DND-41 (cell line): ENCODE results near the gene PDIA2.

Experiments used
- ATAC-seq: fragments of 200-7000 bp; cut with Tn5 transposase; 3 replicates; pipeline ENCODE4 v1.9.1; 2021; ENCODE audit warnings: low read depth; ENCODE audit not compliant: insufficient read depth
- DNase-seq: peaks from one replicate; pipeline ENCODE4 v3.0.0-alpha.2; 2020
- H2AFZ ChIP-seq: 2 replicates; pipeline ENCODE4 v1.6.0; 2012; ENCODE audit warnings: low read depth, low read length
- H3K27ac ChIP-seq: 2 replicates; pipeline ENCODE4 v1.5.1; 2012; ENCODE audit warnings: low read length, inconsistent platforms
- H3K27me3 ChIP-seq: fragments of 200-600 bp; sonication (generic); 2 replicates; pipeline ENCODE4 v1.6.0; 2012; ENCODE audit warnings: low read length, mild to moderate bottlenecking, inconsistent platforms; ENCODE audit not compliant: insufficient read depth, poor library complexity
- H3K36me3 ChIP-seq: 2 replicates; pipeline ENCODE4 v1.5.1; 2012; ENCODE audit warnings: low read length, inconsistent platforms; ENCODE audit not compliant: insufficient read depth
- H3K4me1 ChIP-seq: 2 replicates; pipeline ENCODE4 v1.5.1; 2012; ENCODE audit warnings: mild to moderate bottlenecking, low read length; ENCODE audit not compliant: insufficient read depth
- H3K4me2 ChIP-seq: 2 replicates; pipeline ENCODE4 v1.6.0; 2012; ENCODE audit warnings: mild to moderate bottlenecking, moderate library complexity, low read length, inconsistent platforms; ENCODE audit not compliant: insufficient read depth
- H3K4me3 ChIP-seq, 2 experiments: fragments of 200-600 bp in 1 of 2; shearing (Covaris generic) in 1 of 2; 2 replicates each; pipeline ENCODE4 v1.5.1; 2012 to 2016; ENCODE audit warnings: inconsistent platforms in 2 of 2, low read length in 2 of 2, mild to moderate bottlenecking in 2 of 2, low read depth in 1 of 2, moderate library complexity in 1 of 2
- H3K79me2 ChIP-seq: 2 replicates; pipeline ENCODE4 v1.6.0; 2012; ENCODE audit warnings: low read length, inconsistent platforms; ENCODE audit not compliant: insufficient read depth
- H3K9ac ChIP-seq: 2 replicates; pipeline ENCODE4 v1.6.0; 2012; ENCODE audit warnings: low read depth, mild to moderate bottlenecking, inconsistent platforms, low read length, moderate library complexity
- H3K9me3 ChIP-seq: 2 replicates; pipeline ENCODE4 v1.5.1; 2012; ENCODE audit warnings: low read length, moderate library complexity, mild to moderate bottlenecking, inconsistent platforms; ENCODE audit not compliant: insufficient read depth, severe bottlenecking
- H4K20me1 ChIP-seq: 2 replicates; pipeline ENCODE4 v1.6.0; 2012; ENCODE audit warnings: low read length; ENCODE audit not compliant: insufficient read depth
- EZH2 ChIP-seq: IDR thresholded peaks from 3 replicates; pipeline ENCODE4 v1.6.1; 2012; ENCODE audit warnings: borderline replicate concordance, low read depth, mild to moderate bottlenecking, moderate library complexity, low read length, inconsistent platforms; ENCODE audit not compliant: severe bottlenecking
- TF ChIP-seq, protein P1 (sequence below): IDR thresholded peaks from 2 replicates; pipeline ENCODE4 v1.5.1; 2012; ENCODE audit warnings: borderline replicate concordance, low read length, moderate library complexity, mild to moderate bottlenecking; ENCODE audit not compliant: poor library complexity, severe bottlenecking; ENCODE audit errors: extremely low read depth

The PDIA2 gene

DNA sequence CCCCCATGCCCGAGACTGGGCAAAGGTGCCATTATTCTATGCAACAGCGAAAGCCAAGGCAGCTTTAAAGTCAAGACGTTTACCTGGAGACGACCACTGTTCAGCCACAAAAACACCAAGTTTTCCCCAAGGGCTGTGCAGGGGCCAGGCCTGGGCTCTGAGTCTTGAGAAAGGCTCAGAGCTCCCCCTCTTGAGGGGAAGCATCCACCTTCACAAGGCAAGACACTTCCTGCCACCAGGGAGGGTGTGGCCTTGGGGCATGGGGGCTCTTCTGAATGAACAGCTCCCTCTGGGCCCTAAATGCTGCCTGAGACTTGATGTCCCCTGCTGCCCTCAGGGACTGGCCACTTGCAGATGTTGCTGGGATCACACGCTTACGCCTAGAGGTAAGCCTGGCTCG, 26.5 kb downstream of the PDIA2 start:
- Histone ChIP-seq H3K9ac (no peak overlapping the region), H3K4me2 (no peak overlapping the region), H3K4me3 (no peak overlapping the region), H4K20me1 (peaks cover 41% of the 10 kb centered on the region), H3K79me2 (peaks cover 14% of the 10 kb centered on the region; the same call in 1 of the 2 replicates), H3K9me3 (no peaks in the 10 kb centered on the region), H3K27me3 (no peaks in the 10 kb centered on the region), H3K4me1 (no peaks in the 10 kb centered on the region), H3K27ac (no peak overlapping the region), H2AFZ (no peak overlapping the region), H3K36me3 (peaks cover 77% of the 10 kb centered on the region)
- peak; percentile 74; the same call in 2 of the 3 replicates for ATAC-seq
- TF ChIP-seq, protein P1, sequence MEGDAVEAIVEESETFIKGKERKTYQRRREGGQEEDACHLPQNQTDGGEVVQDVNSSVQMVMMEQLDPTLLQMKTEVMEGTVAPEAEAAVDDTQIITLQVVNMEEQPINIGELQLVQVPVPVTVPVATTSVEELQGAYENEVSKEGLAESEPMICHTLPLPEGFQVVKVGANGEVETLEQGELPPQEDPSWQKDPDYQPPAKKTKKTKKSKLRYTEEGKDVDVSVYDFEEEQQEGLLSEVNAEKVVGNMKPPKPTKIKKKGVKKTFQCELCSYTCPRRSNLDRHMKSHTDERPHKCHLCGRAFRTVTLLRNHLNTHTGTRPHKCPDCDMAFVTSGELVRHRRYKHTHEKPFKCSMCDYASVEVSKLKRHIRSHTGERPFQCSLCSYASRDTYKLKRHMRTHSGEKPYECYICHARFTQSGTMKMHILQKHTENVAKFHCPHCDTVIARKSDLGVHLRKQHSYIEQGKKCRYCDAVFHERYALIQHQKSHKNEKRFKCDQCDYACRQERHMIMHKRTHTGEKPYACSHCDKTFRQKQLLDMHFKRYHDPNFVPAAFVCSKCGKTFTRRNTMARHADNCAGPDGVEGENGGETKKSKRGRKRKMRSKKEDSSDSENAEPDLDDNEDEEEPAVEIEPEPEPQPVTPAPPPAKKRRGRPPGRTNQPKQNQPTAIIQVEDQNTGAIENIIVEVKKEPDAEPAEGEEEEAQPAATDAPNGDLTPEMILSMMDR, result peak; percentile 37
- no peak for TF ChIP-seq EZH2
- peak; percentile 33 for DNase-seq

DNA sequence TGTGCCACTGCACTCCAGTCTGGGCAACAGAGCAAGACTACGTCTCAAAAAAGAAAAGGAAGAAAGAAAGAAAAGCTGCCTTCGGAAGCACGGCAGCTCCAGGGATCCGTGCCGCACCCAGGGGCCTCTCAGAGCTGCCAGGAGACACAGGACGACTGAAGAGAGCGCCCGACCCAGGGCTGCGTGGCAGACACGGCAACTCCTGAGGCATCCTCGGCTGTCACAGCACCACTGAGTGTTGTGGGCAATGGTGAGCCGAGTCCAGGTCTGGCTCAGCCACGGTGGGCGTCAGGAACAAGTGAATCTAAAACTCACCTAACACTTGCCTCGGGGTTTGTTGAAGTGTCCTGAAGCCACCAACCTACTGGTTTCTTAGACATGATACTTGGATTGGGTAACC, 28.8 kb downstream of the PDIA2 start:
- H3K36me3 ChIP-seq, result peaks cover 71% of the 10 kb centered on the region

DNA sequence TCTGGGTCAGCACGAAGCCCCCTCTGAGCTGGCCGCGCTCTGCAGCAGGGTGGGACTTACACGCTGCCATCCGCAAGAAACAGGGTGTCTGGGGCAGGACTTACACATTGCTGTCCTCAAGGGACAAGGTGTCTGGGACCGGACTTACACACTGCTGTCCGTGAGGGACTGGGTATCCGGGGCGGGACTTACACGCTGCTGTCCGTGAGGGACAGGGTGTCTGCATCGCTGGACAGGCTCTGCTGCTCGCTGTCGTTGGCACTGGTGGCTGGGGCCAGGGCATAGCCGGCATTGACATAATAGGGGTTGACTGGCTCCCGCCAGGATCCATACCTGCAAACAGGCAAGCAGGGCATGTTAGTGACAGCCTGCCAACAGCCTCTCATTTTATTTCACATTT, 31.4 kb downstream of the PDIA2 start:
- Histone ChIP-seq H4K20me1 (peaks cover 65% of the 10 kb centered on the region), H3K9ac (no peak overlapping the region), H3K9me3 (no peaks in the 10 kb centered on the region), H2AFZ (no peak overlapping the region), H3K4me3 (no peak overlapping the region), H3K27me3 (no peaks in the 10 kb centered on the region), H3K79me2 (peaks cover 54% of the 10 kb centered on the region), H3K4me2 (no peak overlapping the region), H3K4me1 (no peaks in the 10 kb centered on the region), H3K27ac (no peak overlapping the region), H3K36me3 (peaks cover 67% of the 10 kb centered on the region)
- TF ChIP-seq EZH2, result no peak
- TF ChIP-seq, protein P1, result no peak
- DNase-seq, result no peak
- no peak for ATAC-seq

More for the DNA sequence above, 28.8 kb downstream of the PDIA2 start:
- TF ChIP-seq EZH2, result no peak
- TF ChIP-seq, protein P1, result no peak
- H3K27me3 ChIP-seq, result no peaks in the 10 kb centered on the region
- H3K4me2 ChIP-seq, result no peak overlapping the region
- no peak overlapping the region for H3K4me3 ChIP-seq
- no peak overlapping the region for H2AFZ ChIP-seq
- no peak overlapping the region for H3K27ac ChIP-seq
- H3K4me1 ChIP-seq, result no peaks in the 10 kb centered on the region
- DNase-seq (no peak), ATAC-seq (no peak)
- peaks cover 50% of the 10 kb centered on the region for H4K20me1 ChIP-seq
- H3K9me3 ChIP-seq, result no peaks in the 10 kb centered on the region
- peaks cover 28% of the 10 kb centered on the region for H3K79me2 ChIP-seq
- no peak overlapping the region for H3K9ac ChIP-seq
